H9 (cell line): ENCODE results near the gene RAD51AP2. TPM values are rescaled to one million over a fixed set of nuclear protein-coding genes. Genes with fewer than 3 reads are reported as not detected.

Experiments
- DNase-seq: peaks from one replicate; pipeline ENCODE4 v3.0.0-alpha.2; 2017
- H2AFZ ChIP-seq: one replicate; pipeline ENCODE4 v1.6.1; 2013; ENCODE audit warnings: mild to moderate bottlenecking, low read length, control low read depth, moderate library complexity
- H2AK5ac ChIP-seq: 2 replicates; pipeline ENCODE4 v1.6.1; 2013; ENCODE audit warnings: low read length, control low read depth, mixed read lengths; ENCODE audit not compliant: insufficient read length
- H2BK120ac ChIP-seq: one replicate; pipeline ENCODE4 v1.6.1; 2013; ENCODE audit warnings: low read depth, mild to moderate bottlenecking, low read length, control low read depth, inconsistent platforms; ENCODE audit not compliant: poor library complexity, severe bottlenecking
- H2BK12ac ChIP-seq: 2 replicates; pipeline ENCODE4 v1.6.1; 2013; ENCODE audit warnings: low read length, control low read depth, mixed read lengths, low read depth; ENCODE audit not compliant: insufficient read length
- H2BK15ac ChIP-seq: 2 replicates; pipeline ENCODE4 v1.6.1; 2013; ENCODE audit warnings: low read depth, low read length, control low read depth
- H2BK20ac ChIP-seq: one replicate; pipeline ENCODE4 v1.6.1; 2013; ENCODE audit warnings: low read depth, mild to moderate bottlenecking, low read length, control low read depth, inconsistent platforms; ENCODE audit not compliant: poor library complexity, severe bottlenecking
- H2BK5ac ChIP-seq: 2 replicates; pipeline ENCODE4 v1.6.1; 2013; ENCODE audit warnings: low read length, control low read depth, mixed read lengths; ENCODE audit not compliant: insufficient read length
- H3K14ac ChIP-seq: 2 replicates; pipeline ENCODE4 v1.6.1; 2013; ENCODE audit warnings: low read length, control low read depth; ENCODE audit not compliant: insufficient read depth
- H3K18ac ChIP-seq: 2 replicates; pipeline ENCODE4 v1.6.1; 2013; ENCODE audit warnings: low read depth, mild to moderate bottlenecking, mixed read lengths, low read length, control low read depth; ENCODE audit not compliant: insufficient read length
- H3K23ac ChIP-seq: 2 replicates; pipeline ENCODE4 v1.6.1; 2013; ENCODE audit warnings: low read length, control low read depth, mixed read lengths, low read depth; ENCODE audit not compliant: insufficient read length
- H3K23me2 ChIP-seq: 2 replicates; pipeline ENCODE4 v1.6.1; 2013; ENCODE audit warnings: low read depth, mild to moderate bottlenecking, mixed read lengths, low read length, control low read depth; ENCODE audit not compliant: insufficient read length, poor library complexity, severe bottlenecking
- H3K27ac ChIP-seq: 2 replicates; pipeline ENCODE4 v1.5.1; 2013; ENCODE audit warnings: low read length, control low read depth, mixed read lengths, low read depth; ENCODE audit not compliant: insufficient read length
- H3K27me3 ChIP-seq: 2 replicates; pipeline ENCODE4 v1.6.1; 2013; ENCODE audit warnings: low read length, control low read depth, inconsistent platforms; ENCODE audit not compliant: insufficient read depth
- H3K4ac ChIP-seq: 2 replicates; pipeline ENCODE4 v1.6.1; 2013; ENCODE audit warnings: low read depth, mild to moderate bottlenecking, control low read depth, inconsistent platforms, low read length, moderate library complexity
- H3K4me1 ChIP-seq: 2 replicates; pipeline ENCODE4 v1.6.1; 2013; ENCODE audit warnings: low read length, control low read depth, inconsistent platforms; ENCODE audit not compliant: insufficient read depth
- H3K4me2 ChIP-seq: 2 replicates; pipeline ENCODE4 v1.6.1; 2013; ENCODE audit warnings: low read length, control low read depth, mixed read lengths; ENCODE audit not compliant: insufficient read length, insufficient read depth
- H3K56ac ChIP-seq: 2 replicates; pipeline ENCODE4 v1.6.1; 2013; ENCODE audit warnings: low read depth, mild to moderate bottlenecking, mixed read lengths, low read length, control low read depth; ENCODE audit not compliant: insufficient read length
- H3K79me1 ChIP-seq: 2 replicates; pipeline ENCODE4 v1.6.1; 2013; ENCODE audit warnings: low read depth, mild to moderate bottlenecking, moderate library complexity, low read length, control low read depth, inconsistent platforms; ENCODE audit not compliant: insufficient read depth, poor library complexity, severe bottlenecking
- H3K79me2 ChIP-seq: 2 replicates; pipeline ENCODE4 v1.6.1; 2013; ENCODE audit warnings: low read length, control low read depth, inconsistent platforms; ENCODE audit not compliant: insufficient read depth
- H3K9ac ChIP-seq: 2 replicates; pipeline ENCODE4 v1.6.1; 2013; ENCODE audit warnings: low read length, control low read depth, mixed read lengths; ENCODE audit not compliant: insufficient read length; ENCODE audit errors: extremely low read depth
- H3K9me3 ChIP-seq: one replicate; pipeline ENCODE4 v1.6.1; 2013; ENCODE audit warnings: low read depth, low read length, inconsistent platforms; ENCODE audit not compliant: control insufficient read depth
- H3T11ph ChIP-seq: one replicate; pipeline ENCODE4 v1.6.1; 2013; ENCODE audit warnings: mild to moderate bottlenecking, low read length, control low read depth, inconsistent platforms
- H4K20me1 ChIP-seq: one replicate; pipeline ENCODE4 v1.6.1; 2013; ENCODE audit not compliant: control insufficient read depth, insufficient read length, insufficient read depth
- H4K5ac ChIP-seq: 2 replicates; pipeline ENCODE4 v1.6.1; 2013; ENCODE audit warnings: low read depth, mild to moderate bottlenecking, mixed read lengths, low read length, control low read depth; ENCODE audit not compliant: insufficient read length
- H4K8ac ChIP-seq: replicated peaks from 2 replicates; pipeline ENCODE4 v1.6.1; 2013; ENCODE audit warnings: low read length, control low read depth, mixed read lengths, low read depth; ENCODE audit not compliant: insufficient read length
- H4K91ac ChIP-seq: 2 replicates; pipeline ENCODE4 v1.6.1; 2013; ENCODE audit warnings: low read depth, mild to moderate bottlenecking, moderate library complexity, mixed read lengths, low read length, control low read depth; ENCODE audit not compliant: insufficient read length
- H3K27ac Mint-ChIP-seq, 3 experiments: 2 replicates in 2 of 3; 3 replicates in 1 of 3; pipeline ENCODE4 v1.8.0; 2020 to 2021; ENCODE audit warnings: mixed read lengths in 3 of 3, mild to moderate bottlenecking in 1 of 3, moderate library complexity in 1 of 3
- H3K27me3 Mint-ChIP-seq: 2 replicates; pipeline ENCODE4 v1.8.0; 2021; ENCODE audit warnings: low read depth, mild to moderate bottlenecking, moderate library complexity, mixed read lengths
- H3K36me3 Mint-ChIP-seq, 3 experiments: 2 replicates in 2 of 3; 3 replicates in 1 of 3; pipeline ENCODE4 v1.8.0; 2020 to 2021; ENCODE audit warnings: low read depth in 3 of 3, mixed read lengths in 3 of 3; ENCODE audit not compliant: insufficient read depth in 1 of 3
- H3K4me1 Mint-ChIP-seq, 2 experiments: 2 replicates each; pipeline ENCODE4 v1.8.0; 2020; ENCODE audit warnings: mixed read lengths in 2 of 2
- H3K4me3 Mint-ChIP-seq, 2 experiments: 2 replicates in 1 of 2; 3 replicates in 1 of 2; pipeline ENCODE4 v1.8.0; 2020 to 2021; ENCODE audit warnings: mild to moderate bottlenecking in 2 of 2, mixed read lengths in 2 of 2, moderate library complexity in 1 of 2
- H3K9me3 Mint-ChIP-seq, 2 experiments: 2 replicates in 1 of 2; 3 replicates in 1 of 2; pipeline ENCODE4 v1.8.0; 2020; ENCODE audit warnings: mild to moderate bottlenecking in 2 of 2, mixed read lengths in 2 of 2, moderate library complexity in 1 of 2
- CTCF ChIP-seq: fragments of 200-600 bp; sonication (generic); conservative IDR thresholded peaks from 3 replicates; pipeline ENCODE4 v1.8.0; 2021; ENCODE audit warnings: antibody characterized with exemption, mild to moderate bottlenecking
- WGBS: extraction: QIAGEN DNeasy Blood & Tissue Kit; methylation state at CpG from one replicate; pipeline ENCODE4 v1.1.7; 2013; ENCODE audit warnings: missing lambda C conversion rate, low lambda C conversion rate, mixed read lengths; ENCODE audit not compliant: insufficient read length; ENCODE audit errors: extremely low coverage; 5-methylcytosine and 5-hydroxymethylcytosine counted together
- total RNA-seq: library from RNA; stranded (reverse); gene quantifications from 2 replicates; pipeline ENCODE4 v1.2.1, GENCODE V29; 2021

The RAD51AP2 gene
- total RNA-seq, 1 experiment from 2014 or later: 0.07 TPM

- Mint-ChIP-seq H3K27ac (no peak overlapping the region), H3K36me3 (no peaks in the 10 kb centered on the region), H3K9me3 (no peaks in the 10 kb centered on the region), H3K4me1 (0 out of 4 replicates have a peak, but pooled peaks cover 0 to 2% of the 10 kb centered on the region in 2 experiments), H3K4me3 (no peak overlapping the region), H3K27me3 (no peaks in the 10 kb centered on the region)
- no CpG with 5 or more reads among the region's 1 CpG for WGBS
- H2AFZ ChIP-seq: no peak overlapping the region
- H4K91ac ChIP-seq: no peak overlapping the region
- H3K18ac ChIP-seq: no peak overlapping the region
- H4K8ac ChIP-seq: no peak overlapping the region
- no peaks in the 10 kb centered on the region for H3K27me3 ChIP-seq
- H3K23me2 ChIP-seq: no peaks in the 10 kb centered on the region
- H3K14ac ChIP-seq: no peak overlapping the region
- H3K4me1 ChIP-seq: no peaks in the 10 kb centered on the region
- H3K79me2 ChIP-seq: no peaks in the 10 kb centered on the region
- H2BK20ac ChIP-seq: no peak overlapping the region
- no peaks in the 10 kb centered on the region for H3K79me1 ChIP-seq
- no peaks in the 10 kb centered on the region for H4K20me1 ChIP-seq
- no peak for DNase-seq
- no peaks in the 10 kb centered on the region for H3K9me3 ChIP-seq
- no peak overlapping the region for H3K4ac ChIP-seq
- no peak overlapping the region for H3K4me2 ChIP-seq
- no peak for TF ChIP-seq CTCF
- no peak overlapping the region for H3K23ac ChIP-seq
- no peak overlapping the region for H2BK5ac ChIP-seq
- no peak overlapping the region for H3K56ac ChIP-seq
- no peak overlapping the region for H3T11ph ChIP-seq
- no peak overlapping the region for H3K9ac ChIP-seq
- H2BK15ac ChIP-seq: no peak overlapping the region
- H3K27ac ChIP-seq: no peak overlapping the region
- H2AK5ac ChIP-seq: no peak overlapping the region
- no peak overlapping the region for H2BK120ac ChIP-seq
- H2BK12ac ChIP-seq: no peak overlapping the region
- H4K5ac ChIP-seq: no peak overlapping the region
Measured at GRCh38 chr2:17483496-17483895, 34.7 kb downstream of the RAD51AP2 start.
